Esophagus (tissue), 2 donors: ENCODE measurements around the gene ZNF595. TPM values are rescaled to one million over a fixed set of nuclear protein-coding genes. Genes with fewer than 3 reads are reported as not detected.
A peak's percentile ranks its signal among the peaks of the same experiment; 100 is the strongest.
"Not testable (repeated sequence)": the region's sequence is repeated elsewhere in the genome, so short reads cannot be mapped to it uniquely, and the experiment has no call there.

Experiments
- H3K27ac ChIP-seq, 2 donors: one replicate each; pipeline ENCODE4 v1.5.1; 2013; ENCODE audit warnings: low read depth in 2 of 2, mild to moderate bottlenecking in 2 of 2, inconsistent platforms in 1 of 2, low read length in 1 of 2, moderate library complexity in 1 of 2
- H3K27me3 ChIP-seq, 2 donors: one replicate each; pipeline ENCODE4 v1.6.1; 2013; ENCODE audit warnings: low read length in 2 of 2, control low read depth in 1 of 2, mild to moderate bottlenecking in 1 of 2; ENCODE audit not compliant: insufficient read depth in 2 of 2, control insufficient read depth in 1 of 2
- H3K36me3 ChIP-seq, 2 donors: one replicate each; pipeline ENCODE4 v1.6.1; 2013; ENCODE audit warnings: low read length in 1 of 2; ENCODE audit not compliant: control insufficient read depth in 2 of 2, insufficient read depth in 2 of 2
- H3K4me1 ChIP-seq, 2 donors: one replicate each; pipeline ENCODE4 v1.6.1; 2013; ENCODE audit warnings: low read length in 1 of 2; ENCODE audit not compliant: control insufficient read depth in 2 of 2, insufficient read depth in 2 of 2
- H3K4me3 ChIP-seq, 2 donors: one replicate each; pipeline ENCODE4 v1.5.1; 2013; ENCODE audit warnings: low read length in 2 of 2, mild to moderate bottlenecking in 2 of 2, low read depth in 1 of 2, moderate library complexity in 1 of 2
- H3K9me3 ChIP-seq, 2 donors: one replicate each; pipeline ENCODE4 v1.6.1; 2013; ENCODE audit warnings: mild to moderate bottlenecking in 2 of 2, low read depth in 1 of 2, low read length in 1 of 2, moderate library complexity in 1 of 2; ENCODE audit not compliant: control insufficient read depth in 2 of 2, insufficient read depth in 1 of 2
- WGBS, 2 donors: extraction: QIAGEN DNeasy Blood & Tissue Kit; methylation state at CpG; one replicate each; pipeline ENCODE4 v1.1.7; 2013; 5-methylcytosine and 5-hydroxymethylcytosine counted together
- polyA plus RNA-seq, 2 donors: library from polyadenylated mRNA; stranded (reverse); fragments of 200-250 nt; gene quantifications; one replicate each; pipeline ENCODE4 v1.2.3, GENCODE V29; 2013
- donor health status: healthy with polysubstance abuse.
- donor health status: Bipolar disorder and iron deficiency.

ZNF595 gene
- polyA plus RNA-seq, result 1 to 10 TPM; 3.3 to 5.2 TPM

DNA sequence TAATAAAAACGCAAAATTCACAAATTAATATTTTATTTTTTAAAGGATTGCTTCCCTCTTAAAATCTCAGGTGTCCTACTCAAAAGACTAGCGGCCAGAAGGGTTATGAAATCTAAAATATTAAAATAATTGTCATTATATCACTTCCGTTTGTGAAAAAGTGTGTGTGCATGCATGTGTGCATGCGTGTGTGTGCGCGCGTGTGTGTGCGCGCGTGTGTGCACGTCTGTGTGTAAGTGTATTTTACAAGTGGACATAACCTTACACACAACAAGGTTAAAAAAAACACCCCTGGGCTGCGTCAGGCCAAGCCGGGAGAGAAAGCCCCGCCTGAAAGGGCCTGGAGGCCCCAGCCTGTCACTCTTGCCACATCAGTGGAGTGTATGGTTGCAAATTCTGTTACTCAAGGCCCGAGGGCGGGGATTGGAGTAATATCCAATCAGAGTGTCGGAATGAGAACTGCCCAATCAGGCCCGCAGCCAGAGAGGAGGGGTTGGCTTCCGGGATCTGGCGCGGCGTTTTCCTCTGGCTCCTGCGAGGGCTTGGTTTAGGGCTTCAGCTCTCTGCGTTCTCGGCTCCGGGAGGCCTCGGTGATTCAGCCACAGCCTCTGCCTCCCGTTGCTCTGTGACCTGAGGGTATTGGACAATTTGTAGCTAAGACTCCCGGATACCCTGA is at the start of gene ZNF595:
ZNF595 (plus strand) TSS at position 518 of the 676 bp plus-strand sequence. CDS start 168 bp downstream, outside the sequence.
- WGBS, 2 donors, result 41 to 44% methylated on average over 20 to 22 of the region's 29 CpGs
- H3K27me3 ChIP-seq, H3K27ac ChIP-seq, H3K9me3 ChIP-seq, H3K4me1 ChIP-seq, H3K36me3 ChIP-seq: not testable (repeated sequence)
- H3K4me3 ChIP-seq, result peak within 1 kb of the TSS; percentile 31 to 46

DNA sequence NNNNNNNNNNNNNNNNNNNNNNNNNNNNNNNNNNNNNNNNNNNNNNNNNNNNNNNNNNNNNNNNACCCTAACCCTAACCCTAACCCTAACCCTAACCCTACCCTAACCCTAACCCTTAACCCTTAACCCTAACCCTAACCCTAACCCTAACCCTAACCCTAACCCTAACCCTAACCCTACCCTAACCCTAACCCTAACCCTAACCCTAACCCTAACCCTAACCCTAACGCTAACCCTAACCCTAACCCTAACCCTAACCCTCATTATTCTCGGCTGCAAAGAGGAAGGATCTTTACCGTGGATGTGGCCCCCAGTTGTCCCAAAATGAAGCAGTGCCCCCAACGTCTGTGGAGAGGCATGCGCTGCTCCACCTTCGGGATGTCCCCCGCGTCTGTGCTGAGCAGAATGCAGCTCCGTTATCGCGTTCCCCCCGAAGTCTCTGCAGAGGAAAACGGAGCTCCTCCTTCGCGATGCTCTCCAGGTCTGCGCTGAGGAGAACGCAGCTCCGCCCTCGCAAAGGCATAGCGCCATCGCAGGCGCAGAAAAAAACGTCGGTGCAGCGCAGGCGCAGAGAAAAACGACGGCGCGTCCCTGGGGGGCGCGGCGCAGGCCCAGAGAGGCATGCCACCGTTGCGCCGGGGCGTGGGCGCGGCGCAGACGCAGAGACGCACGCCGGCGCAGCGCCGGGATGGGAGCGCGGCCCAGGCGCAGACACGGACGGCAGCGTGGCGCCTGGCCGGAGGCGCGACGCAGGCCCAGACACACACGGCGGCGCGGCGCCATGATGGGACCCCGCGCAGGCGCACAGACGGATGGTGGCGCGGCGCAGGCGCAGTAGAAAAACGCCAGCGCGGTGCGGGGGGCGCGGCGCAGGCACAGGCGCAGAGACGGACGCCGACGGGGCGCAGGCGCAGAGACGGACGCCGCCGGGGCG is 42.9 kb upstream of the ZNF595 start:
- not testable (repeated sequence) for H3K4me3 ChIP-seq, H3K36me3 ChIP-seq, H3K27me3 ChIP-seq, H3K4me1 ChIP-seq, H3K27ac ChIP-seq, H3K9me3 ChIP-seq
- WGBS, 2 donors, result 79 to 84% methylated on average over 33 to 73 of the region's 90 CpGs

DNA sequence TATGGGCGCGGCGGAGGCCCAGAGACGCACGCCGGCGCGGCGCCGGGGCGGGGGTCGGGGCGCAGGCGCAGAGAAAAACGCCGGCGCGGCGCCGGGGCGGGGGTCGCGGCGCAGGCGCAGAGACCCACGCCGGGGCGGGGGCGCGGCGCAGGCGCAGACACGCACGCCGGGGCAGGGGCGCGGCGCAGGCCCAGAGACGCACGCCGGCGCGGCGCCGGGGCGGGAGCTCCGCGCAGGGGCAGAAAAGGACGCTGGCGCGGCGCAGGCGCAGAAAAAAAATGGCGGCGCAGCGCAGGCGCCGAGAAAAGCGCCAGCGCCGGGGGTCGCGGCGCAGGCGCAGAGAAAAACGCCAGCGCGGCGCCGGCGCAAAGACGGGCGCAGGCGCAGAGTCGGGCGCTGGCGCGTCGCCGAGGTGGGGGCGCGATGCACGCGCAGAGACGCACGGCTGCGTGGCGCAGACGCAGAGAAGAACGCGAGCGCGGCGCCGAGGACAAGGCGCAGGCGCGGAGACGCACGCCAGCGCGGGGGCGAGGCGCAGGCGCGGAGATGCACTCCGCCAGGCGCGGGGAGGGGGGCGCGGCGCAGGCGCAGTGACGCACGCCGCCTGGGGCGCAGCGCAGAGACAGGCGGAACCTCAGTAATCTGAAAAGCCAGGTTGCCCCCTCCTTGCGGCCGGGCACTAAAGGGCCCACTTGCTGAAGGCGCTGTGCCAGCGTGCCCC is 41.9 kb upstream of the ZNF595 start:
- H3K9me3 ChIP-seq, H3K27me3 ChIP-seq, H3K4me3 ChIP-seq, H3K4me1 ChIP-seq, H3K27ac ChIP-seq, H3K36me3 ChIP-seq: not testable (repeated sequence)
- 20 to 84% methylated on average over 1 to 80 of the region's 123 CpGs for WGBS, 2 donors

DNA sequence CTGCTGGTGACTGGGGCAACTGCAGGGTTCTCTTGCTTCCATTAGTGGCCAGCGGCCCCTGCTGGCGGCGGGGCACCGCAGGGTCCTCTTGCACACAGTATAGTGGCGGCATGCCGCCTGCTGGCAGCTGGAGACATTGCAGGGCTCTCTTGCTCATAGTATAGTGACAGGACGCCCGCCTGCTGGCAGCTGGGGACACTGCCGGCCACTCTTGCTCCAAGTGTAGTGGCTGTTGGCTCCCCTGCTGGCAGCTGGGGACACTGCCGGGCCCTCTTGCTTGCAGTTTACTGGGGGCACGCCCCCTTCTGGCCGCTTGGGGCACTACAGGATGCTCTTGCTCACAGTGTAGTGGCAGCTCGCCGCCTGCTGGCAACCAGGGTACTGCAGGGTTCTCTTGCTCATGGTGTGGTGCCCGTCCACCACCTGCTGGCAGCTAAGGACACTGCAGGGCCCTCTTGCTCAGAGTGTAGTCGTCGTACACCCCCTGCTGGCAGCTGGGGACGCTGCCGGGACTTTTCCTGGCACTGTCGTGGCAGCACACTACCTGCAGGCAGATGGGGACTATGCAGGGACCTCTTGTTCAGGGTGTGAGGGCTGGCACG is 41.2 kb upstream of the ZNF595 start:
- H3K36me3 ChIP-seq, H3K27ac ChIP-seq, H3K4me3 ChIP-seq, H3K27me3 ChIP-seq, H3K4me1 ChIP-seq, H3K9me3 ChIP-seq: not testable (repeated sequence)
- 69 to 80% methylated on average over 12 to 16 of the region's 21 CpGs for WGBS, 2 donors

DNA sequence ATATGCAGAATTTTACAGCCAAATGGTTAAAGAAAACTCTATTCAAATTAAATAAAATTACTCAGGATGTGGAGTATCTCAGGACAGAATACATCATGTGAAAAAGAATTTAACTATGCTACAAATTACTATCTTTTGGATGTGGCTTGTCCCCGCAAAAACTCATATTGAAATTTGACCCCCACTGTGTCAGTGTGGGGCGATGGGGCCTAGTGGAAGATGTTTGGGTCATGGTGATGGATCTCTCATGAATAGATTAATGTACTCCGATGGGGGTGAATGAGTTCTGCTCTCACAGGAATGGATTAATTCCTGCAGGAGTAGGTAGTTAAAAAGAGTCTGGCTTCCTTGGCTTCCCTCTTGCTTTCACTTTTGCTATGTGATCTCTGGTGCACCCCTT is 35.0 kb upstream of the ZNF595 start:
- not testable (repeated sequence) for H3K27ac ChIP-seq, H3K4me1 ChIP-seq, H3K4me3 ChIP-seq, H3K27me3 ChIP-seq, H3K36me3 ChIP-seq, H3K9me3 ChIP-seq
- WGBS, 2 donors, result 42 to 50% methylated on average over 3 of the region's 3 CpGs

DNA sequence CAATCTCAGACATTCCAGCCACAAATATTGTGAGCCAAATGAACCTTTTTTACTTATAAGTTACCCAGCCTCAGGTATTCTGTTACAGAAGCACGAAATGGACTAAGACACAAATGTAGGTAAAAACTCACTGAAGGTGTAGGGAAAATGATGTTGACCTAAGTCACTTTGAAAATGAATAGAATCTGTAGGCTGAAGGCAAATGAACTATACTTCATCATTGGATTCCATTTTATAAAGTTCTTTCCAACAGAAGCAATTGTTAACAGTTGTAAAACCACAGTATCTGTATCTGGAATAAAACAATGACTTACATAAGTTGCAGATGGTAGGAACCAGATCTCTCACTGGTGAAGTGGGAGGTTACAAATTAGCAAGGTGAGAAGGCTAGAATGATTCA is 34.5 kb upstream of the ZNF595 start:
- not testable (repeated sequence) for H3K27me3 ChIP-seq, H3K4me3 ChIP-seq, H3K36me3 ChIP-seq, H3K27ac ChIP-seq, H3K9me3 ChIP-seq, H3K4me1 ChIP-seq
- WGBS, 2 donors, result 40 to 55% methylated on average over 1 of the region's 1 CpG

DNA sequence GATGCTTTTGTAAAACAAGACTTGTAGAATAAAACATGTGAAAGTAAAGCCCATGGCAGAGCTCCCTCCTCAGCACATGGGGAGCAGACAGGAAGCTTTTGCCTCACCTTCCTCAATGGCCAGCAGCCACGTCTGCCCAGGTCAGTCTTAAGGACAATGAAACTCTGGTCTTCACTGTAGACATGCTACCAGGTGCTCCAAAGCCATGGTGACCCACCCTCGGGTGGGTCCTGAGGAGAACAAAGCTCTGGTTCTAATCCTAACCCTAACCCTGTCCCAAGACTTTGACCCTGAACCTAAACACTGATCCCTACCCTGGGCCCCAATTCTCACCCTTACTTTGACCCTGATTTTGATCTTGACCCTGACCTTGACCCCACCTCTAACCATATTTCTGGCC is 30.2 kb upstream of the ZNF595 start:
- not testable (repeated sequence) for H3K27me3 ChIP-seq, H3K27ac ChIP-seq, H3K4me3 ChIP-seq, H3K9me3 ChIP-seq, H3K4me1 ChIP-seq, H3K36me3 ChIP-seq
- WGBS, 2 donors, result 27 to 41% methylated on average over 2 of the region's 2 CpGs

DNA sequence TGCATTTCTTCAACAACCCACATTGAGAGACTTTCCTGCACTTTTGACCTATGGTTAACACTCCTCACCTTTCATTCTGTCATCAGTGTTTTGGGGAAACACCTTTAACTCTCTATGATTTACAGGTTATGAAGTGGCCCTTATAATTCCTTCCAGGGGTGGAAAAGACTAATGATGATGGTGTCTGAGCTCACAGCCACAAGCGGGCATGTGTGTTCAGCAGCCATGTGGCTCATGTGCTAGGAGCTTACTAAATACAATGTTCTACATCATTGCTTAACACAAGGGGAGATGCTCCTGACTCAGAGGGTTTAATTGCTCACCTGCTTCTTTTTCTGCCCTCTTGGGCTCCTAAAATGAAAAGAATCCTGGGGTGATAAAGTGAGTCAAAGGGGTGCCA is 28.8 kb upstream of the ZNF595 start:
- H3K4me3 ChIP-seq, H3K4me1 ChIP-seq, H3K27ac ChIP-seq, H3K36me3 ChIP-seq, H3K9me3 ChIP-seq, H3K27me3 ChIP-seq: not testable (repeated sequence)
- no CpG with 5 or more reads among the region's 1 CpG for WGBS, 2 donors

DNA sequence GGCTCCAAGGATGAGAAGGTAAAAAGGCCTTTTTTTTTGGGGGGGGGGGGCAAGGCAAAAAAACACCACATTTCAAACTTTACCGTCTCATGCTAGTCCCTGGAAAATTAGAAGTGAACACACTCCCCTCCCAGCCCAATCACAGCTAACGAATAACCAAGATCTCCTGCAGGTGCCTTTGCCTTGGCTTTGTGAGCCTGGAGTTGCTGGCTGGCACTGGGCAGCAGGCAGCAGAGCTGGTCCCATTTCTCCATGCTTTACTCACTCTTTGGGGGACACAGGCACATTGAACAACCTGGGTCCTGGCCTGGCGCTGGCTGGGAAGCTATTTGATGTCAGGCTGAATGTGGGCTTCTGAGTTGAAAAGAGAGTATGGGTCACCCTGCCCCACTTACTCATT is 25.6 kb upstream of the ZNF595 start:
- H3K4me1 ChIP-seq, H3K9me3 ChIP-seq, H3K36me3 ChIP-seq, H3K27me3 ChIP-seq, H3K4me3 ChIP-seq, H3K27ac ChIP-seq: not testable (repeated sequence)
- 60 to 75% methylated on average over 3 of the region's 3 CpGs for WGBS, 2 donors
